ENCODE measurements around the gene RNF183.
A peak's percentile ranks its signal among the peaks of the same experiment; 100 is the strongest.

The RNF183 gene, protein sequence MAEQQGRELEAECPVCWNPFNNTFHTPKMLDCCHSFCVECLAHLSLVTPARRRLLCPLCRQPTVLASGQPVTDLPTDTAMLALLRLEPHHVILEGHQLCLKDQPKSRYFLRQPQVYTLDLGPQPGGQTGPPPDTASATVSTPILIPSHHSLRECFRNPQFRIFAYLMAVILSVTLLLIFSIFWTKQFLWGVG

DNA sequence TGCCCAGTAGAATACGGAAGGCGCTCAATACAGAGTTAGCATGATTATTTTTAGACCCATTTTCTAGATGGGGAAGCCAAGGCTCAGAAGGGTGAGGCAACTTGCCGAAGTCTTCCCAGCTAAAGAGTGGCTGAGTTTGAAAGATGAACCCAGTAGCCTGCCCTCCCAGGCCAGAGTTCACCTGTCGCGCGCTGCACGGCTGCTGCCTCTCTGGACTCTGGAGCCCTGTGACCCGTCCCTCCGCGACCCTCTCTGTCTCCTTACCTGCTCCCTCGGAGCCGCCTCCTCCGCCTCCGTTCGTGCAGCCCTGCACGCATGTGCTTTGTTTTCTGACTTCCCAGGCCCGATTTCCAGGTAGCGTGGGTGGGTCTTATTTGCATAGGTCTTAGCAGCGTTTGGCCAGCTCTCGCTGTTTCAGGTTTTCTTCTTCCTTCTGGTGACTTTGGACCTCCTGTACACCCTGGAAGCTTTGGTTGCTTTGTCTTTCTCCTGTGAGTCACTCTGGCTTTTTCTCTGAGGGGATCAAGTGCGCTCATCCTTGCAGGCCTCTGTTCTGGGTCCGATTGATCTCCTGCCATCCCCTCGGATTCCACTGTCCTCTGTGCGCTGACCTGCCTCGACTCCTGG lies at the start of gene RNF183:
RNF183 (minus strand) TSS at position 585 of the 627 bp plus-strand sequence. CDS start 5,192 bp downstream, outside the sequence.
- DNase-seq = no peak

DNA sequence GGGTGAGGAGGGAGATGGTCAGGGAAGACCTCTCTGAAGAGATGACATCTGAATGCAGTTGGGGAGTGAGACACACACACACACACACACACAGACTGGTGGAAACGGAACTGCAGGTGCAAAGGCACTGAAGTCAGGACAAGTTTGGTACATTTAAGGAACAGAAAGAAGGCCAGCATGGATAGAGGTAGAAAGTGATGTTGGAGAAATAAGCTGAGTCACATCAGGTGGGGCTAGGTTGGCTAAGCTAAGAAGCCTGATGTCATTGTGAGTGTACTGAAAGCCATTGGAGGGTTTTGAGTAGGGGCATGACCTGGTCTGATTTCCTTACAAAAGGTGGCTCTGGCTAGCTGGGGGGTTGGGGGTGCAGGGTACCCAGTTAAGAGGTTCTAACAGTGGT lies 49.2 kb upstream of the RNF183 start:
- DNase-seq = no peak

DNA sequence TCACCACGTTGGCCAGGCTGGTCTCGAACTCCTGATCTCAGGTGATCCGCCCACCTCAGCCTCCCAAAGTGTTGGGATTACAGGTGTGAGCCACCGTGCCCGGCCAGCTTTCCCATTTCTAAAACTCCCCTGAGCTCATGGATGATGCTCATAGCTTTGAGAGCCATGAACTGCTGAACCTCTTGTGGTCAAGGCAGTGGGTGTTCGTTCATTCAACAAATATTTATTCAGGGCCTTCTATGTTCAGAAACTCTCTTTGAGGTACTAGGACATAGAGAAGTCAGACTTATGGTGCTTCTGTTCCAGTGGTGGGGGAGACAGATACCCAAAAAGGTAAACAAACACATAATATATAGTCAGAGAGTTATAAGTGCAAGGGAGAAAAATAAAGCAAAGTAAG lies 48.8 kb upstream of the RNF183 start:
- no peak for DNase-seq

DNA sequence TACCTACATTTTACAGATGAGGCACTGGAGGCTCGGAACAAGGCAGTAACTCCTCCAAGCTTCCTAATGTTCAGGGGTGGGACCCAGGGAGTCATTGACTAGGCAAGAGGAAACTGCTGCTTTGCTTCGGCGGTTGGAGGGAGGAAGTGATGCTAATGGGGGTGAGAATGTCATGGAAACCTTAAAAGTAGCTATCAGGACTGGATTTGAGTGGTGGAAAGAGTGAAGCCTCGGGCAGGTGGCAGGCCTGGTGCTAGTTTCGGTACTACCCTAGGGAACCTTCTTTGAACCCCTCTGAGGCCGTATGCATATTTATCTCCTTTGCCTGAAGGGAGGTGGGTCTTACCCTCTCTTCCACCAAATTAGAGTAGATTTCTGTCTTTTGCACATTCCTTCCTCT lies 47.8 kb upstream of the RNF183 start:
- DNase-seq = no peak

DNA sequence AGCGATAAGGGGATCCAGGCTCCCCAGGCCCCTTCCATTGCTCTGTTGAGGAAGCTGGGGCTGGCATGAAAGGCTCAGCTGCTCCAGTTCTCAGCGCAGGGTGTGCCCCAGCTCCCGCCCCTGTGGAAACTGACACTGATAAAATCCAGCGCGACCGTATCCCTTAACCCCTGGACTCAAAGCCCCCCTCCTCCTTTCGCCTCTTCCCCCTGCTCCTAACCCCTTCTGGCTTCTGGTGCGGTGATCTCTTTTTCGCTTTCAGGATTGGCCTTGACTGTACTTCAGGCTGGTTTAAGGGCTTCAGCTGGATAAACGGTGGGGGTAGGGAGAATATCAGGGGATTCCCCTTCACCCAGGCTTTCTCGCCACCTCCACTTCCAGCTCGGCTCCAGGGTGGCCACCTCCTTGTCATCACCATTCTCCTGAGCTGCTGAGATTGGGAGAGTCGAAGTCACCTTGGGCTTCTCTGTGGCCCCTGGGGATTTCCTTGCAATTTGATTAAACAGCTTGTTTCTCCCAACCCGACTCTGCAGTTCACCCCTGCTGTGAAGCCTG lies 47.0 kb upstream of the RNF183 start:
- DNase-seq = no peak

DNA sequence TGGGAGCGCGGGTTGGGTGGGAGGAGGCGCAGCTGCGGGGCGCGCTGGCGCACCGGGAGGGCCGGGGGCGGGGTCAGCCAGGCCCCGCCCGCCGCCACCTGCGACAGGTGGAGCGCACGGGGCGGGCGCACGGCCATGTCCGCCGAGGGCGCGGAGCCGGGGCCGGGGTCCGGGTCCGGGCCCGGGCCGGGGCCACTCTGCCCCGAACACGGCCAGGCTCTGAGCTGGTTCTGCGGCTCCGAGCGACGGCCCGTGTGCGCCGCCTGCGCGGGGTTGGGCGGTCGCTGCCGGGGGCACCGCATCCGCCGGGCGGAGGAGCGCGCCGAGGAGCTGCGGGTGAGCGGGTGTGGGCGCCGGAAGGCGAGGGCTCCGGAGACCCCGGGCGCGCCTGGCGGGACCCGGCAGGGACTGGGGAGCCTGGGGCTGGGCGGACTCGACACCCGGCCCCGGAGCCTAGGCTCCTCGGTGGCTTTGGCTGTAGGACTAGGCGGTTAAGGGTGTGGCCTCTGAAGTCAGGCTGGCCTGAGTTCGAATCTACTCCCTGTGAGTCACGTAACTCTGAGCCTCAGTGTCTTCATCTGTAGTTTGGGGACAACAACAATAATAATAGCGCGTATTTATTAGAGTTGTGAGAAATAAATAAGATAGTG lies 46.4 kb upstream of the RNF183 start, which contains the start of gene BSPRY:
BSPRY (plus strand) TSS at position 97 of the 650 bp plus-strand sequence; CDS start at position 136, 39 bp downstream.
- no peak for DNase-seq

DNA sequence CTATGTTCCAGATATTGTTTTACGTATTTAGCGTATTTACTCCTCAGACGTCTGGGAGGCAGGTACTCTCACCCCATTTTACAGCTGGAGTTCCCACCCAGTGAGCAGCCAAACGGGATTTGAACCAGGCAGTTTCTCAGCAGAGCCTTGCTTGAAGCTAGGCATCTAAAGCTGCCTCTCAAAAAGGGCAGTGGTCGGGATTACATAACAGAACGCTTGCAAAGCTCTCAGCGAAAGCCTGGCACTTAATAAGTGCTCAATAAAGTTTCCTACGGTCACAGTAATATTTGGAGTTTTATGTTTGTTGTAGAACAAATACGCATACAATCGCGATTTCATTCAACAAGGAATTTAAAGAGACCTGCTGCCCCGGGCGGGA lies 45.9 kb upstream of the RNF183 start:
- no peak for DNase-seq

DNA sequence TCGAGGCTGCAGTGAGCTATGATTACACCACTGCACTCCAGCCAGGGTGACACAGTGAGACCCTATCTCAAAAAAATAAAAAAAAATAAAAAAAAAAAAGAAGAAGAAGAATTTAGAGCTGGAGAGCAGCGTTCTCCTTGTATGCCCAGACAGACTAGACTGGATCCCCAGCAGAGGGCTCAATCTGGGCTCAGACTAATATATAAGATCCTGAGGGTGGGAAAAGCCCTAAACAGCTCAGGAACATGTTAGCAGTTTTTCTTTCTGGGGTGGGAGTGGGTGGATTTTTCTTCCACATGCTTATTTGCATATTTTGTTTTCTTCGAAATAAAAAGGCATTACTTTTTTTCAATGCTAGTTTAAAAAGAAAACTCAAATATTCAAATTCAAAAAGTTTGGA lies 45.3 kb upstream of the RNF183 start:
- no peak for DNase-seq

DNA sequence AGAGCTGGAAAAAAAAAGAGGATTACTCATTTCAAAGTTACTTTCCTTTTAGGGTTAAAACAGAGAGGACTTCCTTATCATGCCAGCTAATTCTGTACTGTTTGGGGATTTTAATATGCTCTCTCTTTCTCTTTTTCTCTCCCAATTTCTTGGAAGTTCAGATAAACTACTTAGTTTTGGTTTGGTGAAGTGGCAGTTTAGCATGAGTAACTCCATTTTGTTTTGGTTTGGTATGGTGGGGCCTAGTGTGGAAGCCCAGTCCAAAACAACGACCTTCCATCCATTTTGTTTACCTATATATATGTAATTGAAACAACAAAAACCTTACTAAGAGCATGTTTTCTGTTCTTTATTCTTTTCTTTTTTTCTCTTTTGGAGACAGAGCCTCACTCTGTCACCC lies 42.5 kb upstream of the RNF183 start:
- DNase-seq = no peak

DNA sequence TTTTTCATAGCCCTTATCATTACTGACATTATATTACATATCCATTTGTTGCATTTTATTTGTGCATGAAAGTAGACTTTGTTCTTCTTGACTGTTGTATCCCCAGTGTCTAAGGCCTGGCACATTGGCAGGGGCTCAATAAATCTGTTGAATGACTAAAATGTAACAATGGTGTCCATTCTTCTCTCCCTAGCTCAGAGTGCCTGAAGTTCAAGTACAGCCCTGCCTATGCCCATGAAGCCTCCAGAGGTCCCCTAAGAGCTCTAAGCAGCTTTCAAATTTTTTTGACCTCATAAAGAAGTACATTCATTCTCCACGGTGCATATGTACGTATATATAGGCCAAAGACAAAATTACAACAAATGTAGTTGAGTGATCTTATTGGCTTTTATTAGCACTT lies 42.0 kb upstream of the RNF183 start:
- DNase-seq = no peak

DNA sequence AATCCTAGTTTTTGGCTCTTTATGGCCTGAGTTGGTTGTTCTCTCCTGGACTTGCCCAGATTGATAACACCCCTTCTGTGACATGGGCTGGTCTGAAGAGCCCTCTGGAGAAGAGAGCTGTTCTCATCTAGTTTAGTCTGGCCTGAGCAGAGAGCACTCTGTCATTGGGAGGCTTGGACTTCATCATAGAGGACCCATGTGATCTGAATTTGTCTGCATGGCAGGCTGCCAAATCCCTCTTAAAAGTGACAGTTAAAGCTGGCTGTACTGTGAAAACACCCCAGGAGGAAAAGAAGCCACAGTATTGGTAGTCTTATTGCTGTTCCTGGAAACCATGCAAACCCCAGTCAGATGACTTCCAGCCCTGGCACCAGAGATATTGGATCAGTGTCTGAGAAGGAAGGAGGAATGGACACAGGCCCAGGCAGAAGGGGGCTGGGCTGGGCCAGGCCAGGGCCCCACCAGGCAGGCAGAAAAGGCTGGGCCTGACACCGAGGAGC lies 40.6 kb upstream of the RNF183 start:
- no peak for DNase-seq

DNA sequence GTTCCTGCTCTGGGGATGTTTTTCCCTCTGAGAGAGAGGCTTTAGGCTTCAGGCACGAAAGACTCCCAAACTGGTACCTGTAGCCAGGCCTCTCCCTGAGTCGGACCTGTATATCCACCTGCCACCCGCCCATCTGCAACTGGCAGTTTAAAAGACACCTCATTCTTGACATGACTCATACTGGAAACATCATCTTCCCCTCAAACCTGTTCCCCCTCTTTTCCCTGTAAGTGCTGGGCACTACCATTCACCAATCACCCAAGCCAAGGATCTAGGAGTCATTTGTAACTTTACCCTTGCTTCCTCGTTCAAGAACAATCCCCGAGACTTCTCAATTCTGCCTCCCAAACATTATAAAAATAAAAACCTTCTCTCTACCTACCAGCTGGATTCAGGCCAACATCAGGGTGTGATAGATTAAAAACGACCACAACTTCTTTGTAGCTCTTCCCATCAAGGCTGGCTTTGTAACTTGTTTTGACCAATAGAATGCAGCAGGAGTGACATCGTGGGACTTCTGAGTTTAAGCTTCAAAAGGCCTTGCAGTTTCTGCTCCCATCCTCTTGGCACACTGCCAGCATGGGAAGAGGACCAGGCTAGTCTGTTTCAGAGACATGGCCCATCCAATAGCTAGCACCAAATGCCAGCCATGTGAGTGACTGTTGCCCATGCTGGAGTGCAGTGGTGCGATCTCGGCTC lies 38.7 kb upstream of the RNF183 start:
- DNase-seq = no peak

DNA sequence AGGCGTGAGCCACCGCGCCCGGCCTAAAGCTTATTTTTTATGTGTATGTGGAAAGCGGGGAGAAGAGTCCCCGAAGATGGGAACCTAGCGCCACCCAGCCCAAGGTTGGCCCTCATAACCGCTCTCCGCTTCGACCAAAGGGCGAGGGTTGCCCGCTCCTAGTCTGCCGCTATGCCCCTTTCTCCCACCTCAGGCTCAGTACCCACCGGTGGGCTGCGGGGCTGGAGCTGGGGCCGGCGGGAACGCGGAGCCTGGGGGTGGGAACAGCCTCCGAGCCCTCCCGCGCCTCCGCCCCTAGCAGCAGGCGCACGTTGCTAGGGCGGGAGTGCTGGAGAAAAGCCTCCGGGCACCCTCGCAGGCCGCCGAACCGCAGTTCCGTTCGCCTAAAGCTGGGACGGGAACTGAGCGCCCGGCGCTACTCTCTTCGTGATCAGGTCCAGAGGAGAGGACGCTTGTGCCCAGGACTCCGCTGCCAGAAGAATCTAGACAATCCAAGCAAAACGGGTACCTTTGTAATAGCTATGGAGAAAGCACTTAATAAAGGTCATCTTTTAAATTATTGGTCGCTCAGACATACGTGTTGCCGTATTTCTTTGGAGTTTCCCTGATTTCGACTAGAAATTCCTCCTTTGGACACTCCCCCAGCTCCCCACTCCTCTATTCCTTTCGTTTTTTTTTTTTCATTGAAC lies 37.0 kb upstream of the RNF183 start, which contains the start of gene WDR31:
WDR31 (minus strand) TSS at position 265 of the 689 bp plus-strand sequence. CDS start 8,253 bp downstream, outside the sequence.
- DNase-seq = peak; percentile 75

DNA sequence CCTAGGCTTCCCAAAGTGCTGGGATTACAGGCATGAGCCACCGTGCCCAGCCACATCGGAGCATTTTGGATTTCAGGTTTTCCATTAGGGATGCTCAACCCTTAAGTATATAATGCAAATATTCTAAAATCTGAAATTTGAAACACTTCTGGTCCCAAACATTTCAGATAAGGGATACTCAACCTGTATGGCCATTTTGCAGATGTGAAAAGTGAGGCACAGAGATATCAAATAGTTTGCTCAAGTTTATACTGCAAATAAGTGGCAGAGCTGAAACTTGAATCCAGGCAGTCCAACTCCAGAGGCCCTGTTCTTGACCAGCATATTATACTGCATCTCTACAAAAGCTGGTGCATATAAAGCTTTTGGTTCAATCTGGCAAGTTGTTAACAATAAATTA lies 34.5 kb upstream of the RNF183 start:
- no peak for DNase-seq

DNA sequence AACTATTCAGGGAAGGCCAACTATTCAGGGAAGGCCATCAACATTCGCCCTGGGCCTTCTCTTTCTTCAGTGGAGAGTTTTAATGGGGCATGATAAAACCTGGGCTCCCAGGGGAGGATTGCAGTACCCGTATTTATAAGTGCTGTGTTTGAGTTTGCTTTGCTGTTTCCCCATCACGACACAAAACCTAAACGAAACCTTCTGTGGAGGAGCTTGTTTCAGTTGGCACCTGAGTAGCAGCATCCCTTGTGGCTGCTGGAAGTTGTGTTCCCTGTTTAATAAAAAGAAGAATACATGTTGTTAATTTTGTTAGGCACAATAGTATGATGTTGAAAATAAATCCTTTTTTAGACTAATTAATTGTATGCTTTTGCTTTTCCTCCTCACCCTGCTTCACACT lies 28.6 kb upstream of the RNF183 start:
- DNase-seq = no peak

DNA sequence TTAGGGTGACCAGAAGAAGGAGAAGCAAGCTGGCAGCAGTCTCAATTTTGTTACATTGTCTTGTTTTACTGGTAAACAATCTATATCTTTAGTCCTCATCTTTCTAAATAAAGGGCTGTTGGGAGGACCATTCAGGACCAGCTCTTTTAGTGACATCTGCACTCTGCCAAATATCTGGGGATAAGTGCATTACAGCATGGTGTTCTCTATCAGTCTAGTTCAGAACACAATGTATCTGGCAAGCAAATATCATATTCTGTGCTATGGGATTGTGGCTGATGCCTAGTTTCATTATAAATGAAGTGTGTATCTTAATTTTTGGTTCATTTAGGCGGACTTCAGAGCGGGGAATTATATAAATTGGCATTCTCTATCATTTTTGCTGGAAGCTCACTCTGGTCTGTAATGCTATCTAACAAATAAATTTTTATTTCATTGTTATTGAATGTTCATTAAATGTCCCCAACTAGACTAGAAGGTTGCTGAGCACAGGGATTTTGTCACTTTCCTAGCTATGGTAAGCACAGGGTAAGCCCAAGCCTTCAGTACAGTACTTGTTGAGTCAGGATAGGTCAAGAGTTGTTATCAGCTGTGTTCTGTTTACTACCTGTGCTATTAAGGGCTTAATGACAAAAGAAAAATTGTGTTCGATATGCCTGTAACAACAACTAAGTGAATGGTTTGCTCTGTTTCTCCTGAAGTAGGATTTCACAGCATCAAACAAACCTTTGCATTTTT lies 25.0 kb upstream of the RNF183 start:
- DNase-seq = no peak

DNA sequence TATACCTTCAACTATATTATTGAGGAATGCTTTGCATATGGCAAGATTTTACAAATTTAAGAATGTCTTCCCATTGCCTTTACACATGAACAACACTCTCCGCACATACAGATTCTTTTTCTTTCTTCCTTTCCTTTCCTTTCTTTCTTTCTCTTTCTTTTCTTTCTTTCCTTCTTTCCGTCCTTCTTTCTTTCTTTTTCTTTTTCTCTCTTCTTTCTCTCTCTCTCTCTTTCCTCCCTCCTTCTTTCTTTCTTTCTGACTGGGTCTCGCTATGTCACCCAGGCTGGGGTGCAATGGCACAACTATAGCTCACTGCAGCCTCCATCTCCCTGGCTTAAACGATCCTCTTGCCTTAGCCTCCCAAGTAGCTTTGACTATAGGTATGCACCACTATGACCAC lies 23.1 kb upstream of the RNF183 start:
- DNase-seq = no peak

DNA sequence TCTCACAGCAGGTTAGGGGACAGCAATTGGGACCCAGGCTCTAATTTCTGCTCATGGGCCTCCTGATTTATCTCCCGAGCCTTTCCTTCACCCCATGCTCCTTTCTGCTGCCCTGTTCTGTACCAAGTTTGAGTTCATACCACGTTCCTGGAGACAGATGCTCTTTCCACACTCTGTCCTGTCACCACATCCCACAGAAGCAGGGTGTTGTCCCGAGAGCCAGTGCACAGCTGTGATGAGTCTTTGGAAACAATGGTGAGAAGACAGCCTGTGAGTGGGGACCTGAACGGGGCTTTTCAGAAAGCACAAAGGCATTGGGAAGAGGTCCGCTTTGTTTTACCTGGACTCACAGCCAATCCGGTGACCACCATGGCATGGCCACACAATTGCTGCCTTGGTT lies 19.5 kb upstream of the RNF183 start:
- DNase-seq = no peak

DNA sequence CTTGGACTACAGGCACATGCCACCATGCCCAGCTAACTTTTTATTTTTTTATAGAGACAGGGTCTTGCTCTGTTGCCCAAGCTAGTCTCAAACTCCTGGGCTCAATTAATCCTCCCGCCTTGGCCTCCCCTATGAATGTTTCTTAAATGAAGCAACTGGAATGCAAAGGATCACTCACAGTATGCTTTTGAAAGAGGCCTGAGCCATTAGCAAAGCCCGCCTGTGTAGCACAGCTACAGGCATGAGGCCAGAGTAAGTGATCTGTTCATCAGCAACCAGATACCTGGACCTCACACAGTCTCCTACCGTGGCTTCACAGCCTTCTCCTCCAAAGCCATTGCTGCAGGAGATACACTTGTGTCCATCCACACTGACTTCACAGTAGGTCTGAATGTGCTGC lies 16.9 kb upstream of the RNF183 start:
- no peak for DNase-seq

DNA sequence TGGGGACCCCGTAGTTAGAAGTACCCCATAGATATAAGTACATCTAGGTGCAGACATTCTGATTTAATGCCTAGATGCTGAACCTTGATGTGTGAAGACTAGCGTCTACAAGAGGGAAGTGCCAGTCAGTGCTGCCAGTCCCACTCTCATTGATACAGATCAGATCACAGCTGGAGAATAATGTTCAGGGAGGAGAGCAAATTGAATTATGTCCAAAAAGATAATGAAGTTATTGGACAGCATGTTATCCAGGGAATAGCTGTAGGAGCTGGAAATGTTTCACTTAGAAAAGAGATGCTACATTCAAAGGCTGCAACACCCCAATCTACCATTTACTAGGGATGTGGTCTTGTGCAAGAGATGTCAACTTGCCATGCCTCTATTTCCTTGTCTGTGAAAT lies 15.9 kb upstream of the RNF183 start:
- no peak for DNase-seq

DNA sequence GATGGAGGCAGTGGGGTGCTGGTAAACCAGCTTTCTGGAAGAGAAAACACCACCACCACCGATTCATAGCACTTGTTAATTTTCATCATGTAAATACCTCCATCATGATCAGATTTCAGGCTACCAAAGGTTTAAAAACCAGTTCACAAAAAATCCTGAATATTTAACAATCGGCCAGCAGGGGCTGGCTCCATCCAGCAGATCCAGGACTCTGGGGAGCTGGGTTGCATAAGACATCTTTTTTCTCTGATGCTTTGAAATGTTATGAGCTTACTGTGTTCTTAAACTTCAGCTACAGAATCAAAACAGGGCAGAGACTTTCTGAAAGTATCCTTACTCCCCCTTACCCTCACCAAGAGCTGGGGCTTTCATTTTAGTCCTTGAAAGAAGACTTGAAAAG lies 14.6 kb upstream of the RNF183 start:
- no peak for DNase-seq

DNA sequence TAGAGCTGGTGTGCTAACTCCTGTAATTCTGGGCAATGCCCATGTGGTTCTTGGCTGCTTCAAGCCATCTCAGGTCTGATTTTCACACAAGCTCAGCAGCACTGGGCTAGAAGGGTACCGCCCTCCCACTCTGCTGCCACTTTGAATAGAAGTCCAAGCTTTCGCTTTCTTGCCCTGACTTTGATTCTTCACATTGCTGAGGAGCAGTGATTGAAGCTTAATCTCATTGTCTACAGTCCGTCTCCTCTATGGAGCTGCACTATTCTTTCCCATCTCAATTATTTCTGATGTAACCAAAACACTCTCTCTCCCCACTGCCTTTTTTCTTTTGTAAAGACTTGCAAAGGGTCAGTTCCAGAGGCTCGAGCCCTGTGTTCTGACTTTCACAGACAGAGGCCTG lies 12.9 kb upstream of the RNF183 start:
- DNase-seq = no peak

All from T1000 (cell line).